Hepatocyte (in vitro differentiated cells): ENCODE measurements around the gene ANO1.

Experiments used
- EZH2 ChIP-seq: fragments of 200-600 bp; sonication (generic); IDR thresholded peaks from 2 replicates; pipeline ENCODE4 v1.6.1; 2016; ENCODE audit warnings: antibody characterized with exemption, mild to moderate bottlenecking, borderline replicate concordance
- EZH2phosphoT487 ChIP-seq: fragments of 200-600 bp; sonication (generic); IDR thresholded peaks from one replicate; pipeline ENCODE4 v1.6.1; 2018; ENCODE audit warnings: antibody characterized with exemption, mild to moderate bottlenecking, low read depth, moderate library complexity; ENCODE audit not compliant: unreplicated experiment, severe bottlenecking
- TF ChIP-seq, protein P1 (sequence below): fragments of 200-600 bp; sonication (generic); IDR thresholded peaks from 2 replicates; pipeline ENCODE4 v1.5.1; 2016; ENCODE audit warnings: antibody characterized with exemption, mild to moderate bottlenecking; ENCODE audit not compliant: poor library complexity

DNA sequence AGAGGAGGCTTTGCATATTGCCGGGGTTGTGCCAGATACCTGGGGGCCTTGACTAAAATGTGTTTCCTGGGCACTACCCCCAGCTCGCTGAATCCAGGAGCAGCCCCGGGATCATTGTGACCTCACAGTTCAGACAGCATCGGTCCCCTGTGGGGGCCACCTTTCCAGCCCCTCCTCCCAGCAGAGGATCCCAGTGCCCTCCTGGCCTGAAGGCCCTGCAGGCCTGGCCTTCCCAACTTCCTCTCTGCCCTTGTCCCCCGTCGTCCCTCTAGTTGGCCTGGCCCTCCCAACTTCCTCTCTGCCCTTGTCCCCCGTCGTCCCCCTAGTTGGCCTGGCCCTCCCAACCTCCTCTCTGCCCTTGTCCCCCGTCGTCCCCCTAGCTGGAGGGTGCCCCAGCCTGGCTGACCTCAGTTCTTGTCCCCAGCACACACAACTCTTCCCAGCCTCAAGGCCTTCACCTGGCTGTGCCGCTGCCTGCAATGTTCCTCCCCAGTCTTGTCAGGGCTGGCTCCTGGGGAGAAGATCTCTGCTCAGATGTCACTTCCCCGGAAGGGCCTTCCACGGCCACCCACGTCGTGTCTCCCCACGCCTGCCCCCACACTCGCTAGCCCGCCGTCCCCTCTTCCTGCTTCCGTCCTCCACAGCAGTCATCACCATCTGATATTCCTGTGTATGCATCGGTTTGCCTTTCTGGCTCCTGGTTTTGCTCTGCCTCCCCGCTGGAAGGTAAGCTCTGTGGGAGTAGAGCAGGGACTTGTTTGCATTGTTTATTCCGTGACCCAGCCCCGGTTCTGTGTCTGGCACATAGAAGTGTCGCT is 12.6 kb upstream of the ANO1 start:
- TF ChIP-seq, protein P1, sequence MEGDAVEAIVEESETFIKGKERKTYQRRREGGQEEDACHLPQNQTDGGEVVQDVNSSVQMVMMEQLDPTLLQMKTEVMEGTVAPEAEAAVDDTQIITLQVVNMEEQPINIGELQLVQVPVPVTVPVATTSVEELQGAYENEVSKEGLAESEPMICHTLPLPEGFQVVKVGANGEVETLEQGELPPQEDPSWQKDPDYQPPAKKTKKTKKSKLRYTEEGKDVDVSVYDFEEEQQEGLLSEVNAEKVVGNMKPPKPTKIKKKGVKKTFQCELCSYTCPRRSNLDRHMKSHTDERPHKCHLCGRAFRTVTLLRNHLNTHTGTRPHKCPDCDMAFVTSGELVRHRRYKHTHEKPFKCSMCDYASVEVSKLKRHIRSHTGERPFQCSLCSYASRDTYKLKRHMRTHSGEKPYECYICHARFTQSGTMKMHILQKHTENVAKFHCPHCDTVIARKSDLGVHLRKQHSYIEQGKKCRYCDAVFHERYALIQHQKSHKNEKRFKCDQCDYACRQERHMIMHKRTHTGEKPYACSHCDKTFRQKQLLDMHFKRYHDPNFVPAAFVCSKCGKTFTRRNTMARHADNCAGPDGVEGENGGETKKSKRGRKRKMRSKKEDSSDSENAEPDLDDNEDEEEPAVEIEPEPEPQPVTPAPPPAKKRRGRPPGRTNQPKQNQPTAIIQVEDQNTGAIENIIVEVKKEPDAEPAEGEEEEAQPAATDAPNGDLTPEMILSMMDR, result no peak
- TF ChIP-seq EZH2 (no peak), EZH2phosphoT487 (no peak)
